ENCODE data around the gene ASIC1. TPM values are rescaled to one million over a fixed set of nuclear protein-coding genes. Genes with fewer than 3 reads are reported as not detected.

The ASIC1 gene
- total and polyA plus RNA-seq, 8 donors: 0.14 to 1.0 (median 0.57) TPM

GRCh38 chr12:50112456-50113218 is 55.2 kb downstream of the ASIC1 start:
- Histone ChIP-seq H3K36me3 (peaks cover 0 to 5% (median 0%) of the 10 kb centered on the region in 3 donors), H3K27ac (peak overlapping the region; percentile 78 to 94 (median 90)), H3K9me3 (no peaks in the 10 kb centered on the region), H3K4me1 (peaks cover 5 to 26% (median 6%) of the 10 kb centered on the region in 3 donors), H3K4me3 (peak overlapping the region; percentile 46 to 84 (median 75)), H3K27me3 (no peaks in the 10 kb centered on the region)
- TF ChIP-seq CTCF (IDR thresholded peaks at IDR 0.05): no peak
- DNase-seq (no peak), FAIRE-seq (no peak), ATAC-seq (peak; percentile 5 to 32 (median 25))
- intact Hi-C loops (cut with DNase I): no loop called here
- 5 to 6% methylated on average over 26 of the region's 26 CpGs for WGBS, 2 donors

GRCh38 chr12:50117057-50117622 is 59.7 kb downstream of the ASIC1 start:
- FAIRE-seq: no peak
- intact Hi-C loops (cut with DNase I): no loop called here
- H3K27ac ChIP-seq: no peak overlapping the region
- ATAC-seq: no peak
- no peak overlapping the region for H3K4me3 ChIP-seq
- TF ChIP-seq CTCF (IDR thresholded peaks at IDR 0.05): no peak
- H3K36me3 ChIP-seq: peaks cover 0 to 5% (median 0%) of the 10 kb centered on the region in 3 donors
- WGBS, 2 donors: 80% methylated on average over 6 of the region's 6 CpGs
- no peaks in the 10 kb centered on the region for H3K27me3 ChIP-seq
- no peak for DNase-seq
- H3K4me1 ChIP-seq: peaks cover 5 to 14% (median 6%) of the 10 kb centered on the region in 3 donors
- no peaks in the 10 kb centered on the region for H3K9me3 ChIP-seq

GRCh38 chr12:50119387-50119786 is 62.0 kb downstream of the ASIC1 start:
- H3K4me1 ChIP-seq: no peaks in the 10 kb centered on the region
- H3K27ac ChIP-seq: no peak overlapping the region
- no peak for TF ChIP-seq CTCF (IDR thresholded peaks at IDR 0.05)
- peaks cover 0 to 5% (median 0%) of the 10 kb centered on the region in 3 donors for H3K36me3 ChIP-seq
- no peak for DNase-seq
- no peak overlapping the region for H3K4me3 ChIP-seq
- no peak for ATAC-seq
- no peaks in the 10 kb centered on the region for H3K27me3 ChIP-seq
- WGBS, 2 donors: 98 to 100% methylated on average over 2 of the region's 2 CpGs
- no peak for FAIRE-seq
- H3K9me3 ChIP-seq: no peaks in the 10 kb centered on the region
- intact Hi-C loops (cut with DNase I): no loop called here

GRCh38 chr12:50120521-50120920 is 63.1 kb downstream of the ASIC1 start:
- H3K36me3 ChIP-seq: peaks cover 0 to 5% (median 0%) of the 10 kb centered on the region in 3 donors
- ATAC-seq: no peak
- H3K27ac ChIP-seq: no peak overlapping the region

More at GRCh38 chr12:50120521-50120920, 63.1 kb downstream of the ASIC1 start:
- H3K27me3 ChIP-seq: no peaks in the 10 kb centered on the region
- TF ChIP-seq CTCF (IDR thresholded peaks at IDR 0.05): no peak
- FAIRE-seq: no peak
- H3K4me3 ChIP-seq: no peak overlapping the region
- intact Hi-C loops (cut with DNase I): no loop called here
- no peaks in the 10 kb centered on the region for H3K4me1 ChIP-seq
- H3K9me3 ChIP-seq: no peaks in the 10 kb centered on the region
- WGBS, 2 donors: 90 to 97% methylated on average over 3 of the region's 3 CpGs
- DNase-seq: no peak

Data from pancreas (tissue), 10 donors.